Hair follicle dermal papilla cell (primary cell): ENCODE results near the gene EPHA3. TPM values are rescaled to one million over a fixed set of nuclear protein-coding genes. Genes with fewer than 3 reads are reported as not detected.

ENCODE experiments used
- total RNA-seq: library from RNA; depleted of rRNA; stranded (reverse); fragments of >200 nt; gene quantifications from 2 replicates; pipeline ENCODE4 v1.2.3, GENCODE V29; 2012

The EPHA3 gene
- 0.24 and 0.65 TPM in 2 replicates for total RNA-seq

DNA sequence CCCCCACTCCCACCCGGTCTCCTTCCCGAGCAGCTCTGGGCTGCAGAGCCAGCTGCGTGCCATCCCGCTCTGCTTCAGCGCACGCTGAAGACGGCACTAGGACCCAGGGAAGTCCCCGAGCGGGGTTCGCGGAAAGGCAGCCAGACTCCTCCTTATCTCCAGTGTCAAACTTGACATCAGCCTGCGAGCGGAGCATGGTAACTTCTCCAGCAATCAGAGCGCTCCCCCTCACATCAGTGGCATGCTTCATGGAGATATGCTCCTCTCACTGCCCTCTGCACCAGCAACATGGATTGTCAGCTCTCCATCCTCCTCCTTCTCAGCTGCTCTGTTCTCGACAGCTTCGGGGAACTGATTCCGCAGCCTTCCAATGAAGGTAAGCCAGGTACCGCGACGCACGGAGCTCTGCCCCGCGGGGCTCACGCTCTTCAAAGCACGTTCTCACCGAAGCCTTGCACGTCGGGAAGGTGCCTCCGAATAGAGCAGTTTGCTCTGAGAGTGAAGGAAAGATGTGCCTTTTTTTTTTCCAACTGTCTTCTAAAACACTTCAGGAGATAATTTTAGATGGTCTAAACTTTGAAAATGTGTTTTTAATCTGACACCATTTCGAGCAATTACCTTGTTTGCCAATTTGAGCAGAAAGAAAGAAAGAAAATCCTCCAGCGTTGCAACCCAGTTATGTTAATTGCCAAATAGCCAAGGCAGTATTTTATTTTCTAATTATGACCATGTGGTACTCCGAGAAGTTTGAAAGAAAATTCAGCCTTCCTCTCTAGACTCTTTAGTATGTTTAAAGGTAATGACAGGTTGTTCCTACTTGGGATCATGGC is at the start of gene EPHA3:
EPHA3 (plus strand) TSS at position 161 of the 830 bp plus-strand sequence; CDS start at position 289, 128 bp downstream.

